Mucosa of stomach (tissue), 1 donor: ENCODE results near the gene CHTOP.

Experiments used
- H3K27me3 ChIP-seq: one replicate; pipeline ENCODE4 v1.7.0; 2013; ENCODE audit warnings: mild to moderate bottlenecking, low read length; ENCODE audit not compliant: control insufficient read depth, insufficient read depth
- H3K36me3 ChIP-seq: one replicate; pipeline ENCODE4 v1.7.0; 2013; ENCODE audit warnings: low read length; ENCODE audit not compliant: control insufficient read depth, insufficient read depth
- H3K4me1 ChIP-seq: one replicate; pipeline ENCODE4 v1.7.0; 2013; ENCODE audit warnings: mild to moderate bottlenecking, low read length; ENCODE audit not compliant: control insufficient read depth, insufficient read depth
- H3K4me3 ChIP-seq: one replicate; pipeline ENCODE4 v1.7.0; 2013; ENCODE audit warnings: low read length
- H3K9ac ChIP-seq: one replicate; pipeline ENCODE4 v1.7.0; 2013; ENCODE audit warnings: mild to moderate bottlenecking, low read length, moderate library complexity
- H3K9me3 ChIP-seq: one replicate; pipeline ENCODE4 v1.7.0; 2013; ENCODE audit warnings: mild to moderate bottlenecking, low read length, moderate library complexity; ENCODE audit not compliant: control insufficient read depth
- donor health status: Pancreatic carcinoma.

CHTOP gene

DNA sequence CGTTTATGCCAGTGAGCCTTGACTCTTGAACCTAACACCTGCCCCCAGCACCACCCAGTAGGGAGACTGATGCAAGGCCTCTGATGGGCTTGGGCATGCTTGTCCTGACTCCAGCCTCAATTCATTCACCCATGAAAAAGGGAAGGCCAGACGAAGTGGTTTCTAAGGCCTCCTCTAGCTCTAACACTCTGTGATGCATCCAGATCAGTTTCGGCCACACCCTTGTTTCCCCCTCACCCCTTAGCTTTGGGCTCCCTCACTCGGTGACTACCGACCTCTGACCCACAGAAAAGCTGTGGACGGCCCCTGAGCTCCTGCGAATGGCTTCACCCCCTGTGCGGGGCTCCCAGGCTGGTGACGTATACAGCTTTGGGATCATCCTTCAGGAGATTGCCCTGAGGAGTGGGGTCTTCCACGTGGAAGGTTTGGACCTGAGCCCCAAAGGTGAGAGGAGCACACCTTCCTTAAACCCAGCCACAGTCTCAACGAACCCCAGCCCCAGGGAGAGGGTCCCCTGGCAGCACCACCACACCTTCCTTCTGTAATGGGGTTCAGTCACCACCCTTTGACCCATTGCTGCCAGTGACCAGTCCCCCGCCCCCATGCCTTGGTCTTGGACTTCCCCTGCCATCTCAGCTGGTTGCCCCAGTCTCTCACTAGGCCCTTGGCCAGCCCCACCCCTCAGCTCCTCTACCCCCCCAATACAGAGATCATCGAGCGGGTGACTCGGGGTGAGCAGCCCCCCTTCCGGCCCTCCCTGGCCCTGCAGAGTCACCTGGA is 53.7 kb downstream of the CHTOP start:
- Histone ChIP-seq H3K9ac (no peak overlapping the region), H3K36me3 (no peaks in the 10 kb centered on the region), H3K4me3 (no peak overlapping the region)

DNA sequence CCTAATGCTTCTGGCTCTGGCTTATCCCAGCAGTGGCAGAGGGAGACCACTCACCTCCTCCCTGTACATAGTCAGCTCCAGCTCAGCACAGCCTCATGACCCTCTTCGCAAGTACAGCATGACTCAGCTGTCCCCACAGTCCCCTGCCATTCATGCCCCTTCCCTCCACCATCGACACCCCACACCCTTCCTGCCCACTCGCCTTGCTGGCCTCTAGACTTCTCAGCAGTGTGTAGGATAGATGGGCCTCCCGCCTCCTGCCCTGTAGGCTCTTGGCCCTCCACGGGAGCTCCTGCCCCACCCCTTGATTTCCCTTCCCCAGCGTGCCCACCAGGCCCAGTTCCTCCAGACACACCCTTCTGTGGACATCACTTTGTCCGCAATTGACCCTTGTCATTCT is 54.4 kb downstream of the CHTOP start:
- no peak overlapping the region for H3K9ac ChIP-seq
- no peaks in the 10 kb centered on the region for H3K36me3 ChIP-seq
- no peak overlapping the region for H3K4me3 ChIP-seq
- no peaks in the 10 kb centered on the region for H3K27me3 ChIP-seq
- H3K9me3 ChIP-seq = no peaks in the 10 kb centered on the region
- peaks cover 4% of the 10 kb centered on the region for H3K4me1 ChIP-seq

More for the DNA sequence above, 53.7 kb downstream of the CHTOP start:
- Histone ChIP-seq H3K27me3 (no peaks in the 10 kb centered on the region), H3K9me3 (no peaks in the 10 kb centered on the region), H3K4me1 (peaks cover 4% of the 10 kb centered on the region)

DNA sequence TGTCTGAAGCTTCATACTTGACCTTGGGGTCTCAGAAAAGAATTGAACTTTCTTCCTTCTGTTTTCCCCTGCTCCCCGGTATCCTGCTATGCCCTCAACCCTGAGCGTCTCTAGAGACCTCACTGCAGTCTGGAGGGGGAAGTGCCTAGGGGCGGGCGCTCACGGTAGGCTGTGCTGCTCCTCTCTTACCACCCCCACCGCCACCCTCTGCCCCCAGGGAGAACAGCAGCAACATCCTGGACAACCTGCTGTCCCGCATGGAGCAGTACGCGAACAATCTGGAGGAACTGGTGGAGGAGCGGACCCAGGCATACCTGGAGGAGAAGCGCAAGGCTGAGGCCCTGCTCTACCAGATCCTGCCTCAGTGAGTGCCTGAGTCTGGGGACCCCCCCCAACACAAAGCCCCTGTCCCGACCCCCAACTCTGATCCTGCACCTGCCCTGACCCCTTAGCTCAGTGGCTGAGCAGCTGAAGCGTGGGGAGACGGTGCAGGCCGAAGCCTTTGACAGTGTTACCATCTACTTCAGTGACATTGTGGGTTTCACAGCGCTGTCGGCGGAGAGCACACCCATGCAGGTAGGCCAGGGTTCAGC is 55.0 kb downstream of the CHTOP start:
- Histone ChIP-seq H3K9ac (no peak overlapping the region), H3K9me3 (no peaks in the 10 kb centered on the region), H3K4me3 (no peak overlapping the region), H3K27me3 (no peaks in the 10 kb centered on the region), H3K36me3 (no peaks in the 10 kb centered on the region), H3K4me1 (peaks cover 4% of the 10 kb centered on the region)

DNA sequence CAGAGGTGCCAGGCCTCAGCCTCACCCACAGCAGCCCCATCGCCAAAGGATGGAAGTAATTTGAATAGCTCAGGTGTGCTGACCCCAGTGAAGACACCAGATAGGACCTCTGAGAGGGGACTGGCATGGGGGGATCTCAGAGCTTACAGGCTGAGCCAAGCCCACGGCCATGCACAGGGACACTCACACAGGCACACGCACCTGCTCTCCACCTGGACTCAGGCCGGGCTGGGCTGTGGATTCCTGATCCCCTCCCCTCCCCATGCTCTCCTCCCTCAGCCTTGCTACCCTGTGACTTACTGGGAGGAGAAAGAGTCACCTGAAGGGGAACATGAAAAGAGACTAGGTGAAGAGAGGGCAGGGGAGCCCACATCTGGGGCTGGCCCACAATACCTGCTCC is 59.6 kb downstream of the CHTOP start:
- H3K27me3 ChIP-seq = no peaks in the 10 kb centered on the region
- no peaks in the 10 kb centered on the region for H3K36me3 ChIP-seq
- no peaks in the 10 kb centered on the region for H3K9me3 ChIP-seq
- H3K4me1 ChIP-seq = peaks cover 17% of the 10 kb centered on the region
- no peak overlapping the region for H3K9ac ChIP-seq
- H3K4me3 ChIP-seq = no peak overlapping the region
